ENCODE data around the gene PCED1A. TPM values are rescaled to one million over a fixed set of nuclear protein-coding genes. Genes with fewer than 3 reads are reported as not detected.

PCED1A gene
- total and polyA plus RNA-seq, 2 of the 13 experiments (the other 11 are each of a cell fraction or from before 2014, with no cell fraction given), result 40.1 to 84.2 TPM

- TF ChIP-seq ZNF614 (CRISPR knock-in tag; IDR thresholded peaks at IDR 0.05; ENCODE audit: borderline replicate concordance) (no peak), RBM39 (IDR thresholded peaks at IDR 0.05; ENCODE audit: low read depth, low read length, poor library complexity, severe bottlenecking) (peak; percentile 2), NKX3-1 (CRISPR knock-in tag; IDR thresholded peaks at IDR 0.05) (no peak; the same call in 1 of the 2 replicates), BATF2 (CRISPR knock-in tag; IDR thresholded peaks at IDR 0.05) (no peak), AKAP8 (CRISPR knock-in tag; IDR thresholded peaks at IDR 0.05) (peak; percentile 71; the same call in 1 of the 2 replicates), TCF12 (IDR thresholded peaks at IDR 0.05) (no peak), TCF12 (CRISPR knock-in tag; IDR thresholded peaks at IDR 0.05) (no peak), CBFB (CRISPR knock-in tag; IDR thresholded peaks at IDR 0.05) (no peak), GLMP (CRISPR knock-in tag; IDR thresholded peaks at IDR 0.05; ENCODE audit: borderline replicate concordance) (no peak), E2F5 (CRISPR knock-in tag; conservative IDR thresholded peaks at IDR 0.05) (no peak), KAT8 (CRISPR knock-in tag; IDR thresholded peaks at IDR 0.05) (peak; percentile 16; the same call in 1 of the 2 replicates), CREB3 (CRISPR knock-in tag; IDR thresholded peaks at IDR 0.05) (no peak), ZBTB37 (CRISPR knock-in tag; IDR thresholded peaks at IDR 0.05) (peak; percentile 75; the same call in 1 of the 2 replicates), ARNT2 (CRISPR knock-in tag; IDR thresholded peaks at IDR 0.05; ENCODE audit: low read depth) (no peak), SIN3A (IDR thresholded peaks at IDR 0.05; ENCODE audit: borderline replicate concordance, low read depth, low read length) (peak; percentile 18; the same call in 1 of the 2 replicates), CTCF (CRISPR knock-in tag; IDR thresholded peaks at IDR 0.05) (peak; percentile 28), SKI (IDR thresholded peaks at IDR 0.05; ENCODE audit: partially characterized antibody) (no peak), RAD51 (IDR thresholded peaks at IDR 0.05; ENCODE audit: borderline replicate concordance) (no peak), DMTF1 (CRISPR knock-in tag; IDR thresholded peaks at IDR 0.05) (no peak), ZNF446 (CRISPR knock-in tag; IDR thresholded peaks at IDR 0.05) (0 out of 2 replicates have a peak, but pooled peaks have one; percentile 42), GATAD2A (CRISPR knock-in tag; IDR thresholded peaks at IDR 0.05) (peak; percentile 24; the same call in 1 of the 2 replicates)
Measured at GRCh38 chr20:2840967-2841531, 594 bp upstream of the PCED1A start (continued).

All from HepG2 (cell line).